Measurements from ENCODE around the gene LHFPL3. TPM values are rescaled to one million over a fixed set of nuclear protein-coding genes. Genes with fewer than 3 reads are reported as not detected.

Gene LHFPL3
- total RNA-seq, 1 donor: not detected

DNA sequence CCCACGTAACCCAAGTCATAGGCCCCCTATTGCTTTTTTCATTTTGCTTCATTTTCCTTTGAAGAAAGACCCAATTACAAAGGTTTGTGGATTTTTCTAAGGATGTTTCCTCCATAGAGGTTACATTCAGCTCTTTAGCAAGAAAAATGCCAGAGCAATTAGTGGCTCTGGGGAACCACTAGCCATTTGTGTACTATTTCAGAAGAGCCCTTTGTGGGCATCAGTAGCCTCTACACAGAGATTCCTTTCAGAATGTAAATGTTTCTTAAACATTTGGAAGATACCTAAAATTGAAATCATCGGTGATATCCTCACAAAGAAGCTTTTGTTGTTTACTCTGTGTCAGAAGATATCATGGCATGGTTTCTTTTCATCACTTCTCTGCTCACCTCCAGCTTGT is 394.6 kb downstream of the LHFPL3 start:
- no peaks in the 10 kb centered on the region for H3K4me1 ChIP-seq (ENCODE audit: insufficient read depth, low read length)
- H3K4me3 ChIP-seq (ENCODE audit: low read length): no peak overlapping the region
- H3K27me3 ChIP-seq (ENCODE audit: insufficient read depth, low read length): no peaks in the 10 kb centered on the region
- H3K9me3 ChIP-seq (ENCODE audit: low read depth, low read length): no peaks in the 10 kb centered on the region

DNA sequence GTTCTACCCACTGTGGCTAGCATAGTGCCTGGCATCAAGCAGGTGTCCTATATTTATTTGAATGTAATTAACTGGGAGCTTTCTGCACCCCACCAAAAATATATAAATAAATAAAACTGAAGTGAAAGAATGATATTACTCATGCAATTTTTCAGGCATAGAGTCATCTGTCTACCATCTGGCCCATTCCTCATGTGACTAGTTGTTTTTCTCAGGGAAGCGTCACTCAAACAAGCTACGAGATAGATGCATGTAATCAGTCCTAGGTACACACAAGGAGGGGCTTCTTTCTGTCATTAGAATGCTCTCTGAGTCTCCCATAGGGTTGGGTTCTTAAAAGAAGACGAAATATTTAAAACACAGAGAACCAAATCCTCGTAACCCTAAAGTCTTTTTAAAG is 430.1 kb downstream of the LHFPL3 start:
- H3K27me3 ChIP-seq (ENCODE audit: insufficient read depth, low read length): peaks cover 2% of the 10 kb centered on the region
- H3K9me3 ChIP-seq (ENCODE audit: low read depth, low read length): no peaks in the 10 kb centered on the region
- H3K4me3 ChIP-seq (ENCODE audit: low read length): no peak overlapping the region
- H3K4me1 ChIP-seq (ENCODE audit: insufficient read depth, low read length): no peaks in the 10 kb centered on the region

DNA sequence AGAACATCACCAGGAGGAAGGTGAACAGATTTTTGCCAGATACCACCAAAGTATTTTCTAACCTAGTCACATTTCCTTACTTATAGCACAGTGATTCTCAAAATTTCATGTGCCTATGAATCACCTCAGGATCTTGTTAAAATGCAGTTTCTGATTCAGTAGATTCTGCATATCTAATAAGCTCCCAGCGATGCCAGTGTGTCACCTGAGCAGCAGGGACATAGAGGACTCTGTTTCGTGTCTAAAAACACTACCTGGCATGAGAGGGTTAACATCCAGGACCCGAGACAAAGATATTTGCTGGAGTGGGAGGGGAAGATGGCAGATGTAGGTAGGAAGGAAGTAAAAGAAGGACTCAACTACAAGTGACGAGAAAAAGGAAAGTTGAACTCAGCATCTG is 433.5 kb downstream of the LHFPL3 start:
- H3K9me3 ChIP-seq (ENCODE audit: low read depth, low read length): no peaks in the 10 kb centered on the region
- H3K4me1 ChIP-seq (ENCODE audit: insufficient read depth, low read length): no peaks in the 10 kb centered on the region
- H3K4me3 ChIP-seq (ENCODE audit: low read length): no peak overlapping the region
- peaks cover 2% of the 10 kb centered on the region for H3K27me3 ChIP-seq (ENCODE audit: insufficient read depth, low read length)

DNA sequence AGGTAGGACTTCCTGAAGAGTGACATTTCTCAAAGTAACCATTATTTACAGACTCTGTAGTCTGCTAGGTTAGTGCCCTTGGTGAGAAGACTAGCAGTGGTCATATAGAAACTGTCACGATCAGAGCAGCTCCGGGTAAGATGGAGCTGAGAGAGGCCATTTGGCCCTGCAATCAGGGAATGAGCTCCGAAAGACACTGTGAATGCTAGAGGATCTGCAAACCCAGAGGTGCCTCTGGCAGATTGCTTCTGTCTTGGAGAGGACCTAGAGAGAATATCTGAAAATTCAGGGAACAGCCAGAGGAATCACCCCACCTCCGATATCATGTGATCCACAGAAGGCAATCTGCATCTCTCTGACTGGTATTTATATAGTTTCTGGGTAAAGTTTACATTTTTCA is 438.7 kb downstream of the LHFPL3 start:
- Histone ChIP-seq H3K27me3 (ENCODE audit: insufficient read depth, low read length) (peaks cover 2% of the 10 kb centered on the region), H3K9me3 (ENCODE audit: low read depth, low read length) (no peaks in the 10 kb centered on the region), H3K4me1 (ENCODE audit: insufficient read depth, low read length) (no peaks in the 10 kb centered on the region), H3K4me3 (ENCODE audit: low read length) (no peak overlapping the region)

DNA sequence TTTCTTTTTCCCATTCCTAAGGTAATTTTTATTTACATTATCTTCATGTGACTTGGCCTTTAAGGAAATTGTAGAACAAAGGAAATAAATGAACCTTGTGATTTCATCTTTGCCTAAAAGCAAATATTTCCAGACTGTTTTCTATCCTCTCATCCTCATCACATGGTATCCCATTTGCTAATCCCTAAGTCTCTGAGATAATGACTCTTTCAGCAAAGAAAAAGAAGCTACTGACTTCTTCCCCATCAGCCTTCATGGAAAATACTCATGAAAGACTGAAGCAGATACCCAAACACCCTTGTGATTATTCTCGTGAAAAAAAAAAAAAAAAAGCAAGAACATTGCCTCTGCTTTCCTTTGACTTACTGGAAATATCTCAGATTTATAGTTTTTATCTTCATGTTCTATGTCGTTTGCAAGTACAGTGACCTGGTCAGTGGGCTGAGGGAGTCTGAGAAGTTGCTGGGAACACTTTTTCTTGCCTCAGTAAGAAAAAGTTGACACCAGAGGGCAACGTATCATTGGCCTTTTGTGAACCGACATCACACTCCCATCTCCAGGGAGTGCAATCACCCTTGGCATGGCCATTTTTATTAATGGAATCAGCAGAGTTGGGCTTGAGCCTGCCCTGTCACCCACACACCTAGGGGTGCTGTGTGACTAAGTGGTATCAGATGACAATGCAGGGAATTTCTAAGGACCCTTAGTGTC is 439.6 kb downstream of the LHFPL3 start:
- H3K9me3 ChIP-seq (ENCODE audit: low read depth, low read length): no peaks in the 10 kb centered on the region
- no peak overlapping the region for H3K4me3 ChIP-seq (ENCODE audit: low read length)
- peaks cover 2% of the 10 kb centered on the region for H3K27me3 ChIP-seq (ENCODE audit: insufficient read depth, low read length)
- H3K4me1 ChIP-seq (ENCODE audit: insufficient read depth, low read length): no peaks in the 10 kb centered on the region

DNA sequence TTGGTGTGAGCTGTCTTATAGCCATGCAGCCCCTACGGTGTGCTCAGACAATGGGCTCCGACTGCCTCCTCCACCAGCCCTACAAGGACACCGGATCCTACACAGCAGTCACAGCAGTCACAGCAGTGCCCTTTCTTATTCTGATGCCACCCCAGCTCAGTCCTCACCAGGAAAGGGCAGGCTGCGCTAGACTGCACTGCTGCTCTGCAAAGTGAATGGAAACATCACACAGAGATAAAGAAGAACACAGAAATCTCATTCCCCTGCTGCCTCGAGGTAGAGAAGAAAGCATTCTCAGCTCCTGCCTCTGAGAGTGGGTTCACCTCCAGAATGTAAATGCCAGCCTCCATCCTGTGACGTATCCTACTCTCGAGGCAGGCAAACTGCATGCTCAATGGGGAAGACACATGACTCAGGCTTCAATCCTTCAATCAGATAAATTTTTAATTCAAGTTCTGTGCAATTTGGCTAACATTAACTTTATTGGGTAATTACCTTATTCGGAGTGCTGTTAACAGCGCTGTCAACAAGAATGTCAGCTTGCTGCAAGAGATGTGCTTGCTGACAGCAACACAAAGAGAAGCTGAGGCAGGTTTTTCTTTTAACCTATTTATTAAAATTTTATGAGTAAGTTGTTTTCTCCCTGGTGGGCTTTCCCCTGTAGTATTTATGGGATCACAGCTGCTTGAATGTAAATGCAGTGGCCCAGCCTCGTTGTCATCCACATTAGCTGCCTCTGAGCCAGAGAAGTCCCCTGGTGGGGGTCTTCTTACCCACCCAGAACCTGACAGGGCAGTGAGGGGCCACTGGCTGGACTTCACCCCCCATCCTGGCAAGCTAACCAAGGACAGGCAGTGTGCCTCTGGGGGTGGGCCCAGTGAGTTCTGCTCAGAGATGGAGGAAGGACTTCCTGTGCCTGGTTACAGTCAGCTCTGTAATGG is 444.3 kb downstream of the LHFPL3 start:
- no peak overlapping the region for H3K4me3 ChIP-seq (ENCODE audit: low read length)
- no peaks in the 10 kb centered on the region for H3K4me1 ChIP-seq (ENCODE audit: insufficient read depth, low read length)
- H3K27me3 ChIP-seq (ENCODE audit: insufficient read depth, low read length): no peaks in the 10 kb centered on the region
- H3K9me3 ChIP-seq (ENCODE audit: low read depth, low read length): no peaks in the 10 kb centered on the region

DNA sequence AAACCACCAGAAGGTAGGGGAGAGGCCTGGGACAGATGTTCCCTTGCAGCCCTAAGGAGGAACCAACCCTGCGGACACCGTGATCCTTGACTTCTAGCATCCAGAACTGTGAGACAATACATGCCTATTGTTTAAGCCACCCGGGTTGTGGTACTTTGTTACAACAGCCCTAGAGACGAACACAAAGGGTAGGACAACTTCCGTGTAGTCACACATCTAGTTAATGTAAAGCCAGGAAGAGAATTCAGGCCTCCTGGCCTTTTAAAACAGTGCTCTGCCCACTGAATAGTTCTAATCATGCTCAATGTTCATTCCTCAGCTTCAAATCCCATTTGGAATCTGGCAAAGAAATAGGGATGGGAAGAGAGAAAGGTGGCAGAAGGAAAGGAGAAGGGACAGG is 445.4 kb downstream of the LHFPL3 start:
- no peaks in the 10 kb centered on the region for H3K4me1 ChIP-seq (ENCODE audit: insufficient read depth, low read length)

DNA sequence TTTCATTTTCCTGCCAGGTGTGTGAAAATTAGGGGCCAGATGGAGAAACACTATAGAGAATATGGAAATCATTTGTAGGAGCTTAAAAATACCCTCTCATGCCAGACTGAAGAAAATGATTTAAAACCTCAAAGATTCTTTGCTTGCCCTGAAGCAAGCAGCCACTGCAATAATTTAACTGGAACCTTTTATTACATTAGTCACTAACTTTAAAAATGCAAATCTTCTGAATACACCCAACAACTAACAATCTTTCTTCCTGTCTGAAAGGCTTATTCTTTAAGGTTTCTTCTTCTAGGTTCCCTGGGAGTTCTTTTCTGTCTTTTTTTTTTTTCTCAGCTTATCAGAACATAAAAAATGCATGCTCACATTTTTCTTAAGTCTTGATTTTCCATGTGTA is 447.1 kb downstream of the LHFPL3 start:
- no peak overlapping the region for H3K4me3 ChIP-seq (ENCODE audit: low read length)
- no peaks in the 10 kb centered on the region for H3K4me1 ChIP-seq (ENCODE audit: insufficient read depth, low read length)
- H3K27me3 ChIP-seq (ENCODE audit: insufficient read depth, low read length): no peaks in the 10 kb centered on the region
- no peaks in the 10 kb centered on the region for H3K9me3 ChIP-seq (ENCODE audit: low read depth, low read length)

More for the DNA sequence above, 445.4 kb downstream of the LHFPL3 start:
- no peaks in the 10 kb centered on the region for H3K27me3 ChIP-seq (ENCODE audit: insufficient read depth, low read length)
- no peaks in the 10 kb centered on the region for H3K9me3 ChIP-seq (ENCODE audit: low read depth, low read length)
- H3K4me3 ChIP-seq (ENCODE audit: low read length): no peak overlapping the region

DNA sequence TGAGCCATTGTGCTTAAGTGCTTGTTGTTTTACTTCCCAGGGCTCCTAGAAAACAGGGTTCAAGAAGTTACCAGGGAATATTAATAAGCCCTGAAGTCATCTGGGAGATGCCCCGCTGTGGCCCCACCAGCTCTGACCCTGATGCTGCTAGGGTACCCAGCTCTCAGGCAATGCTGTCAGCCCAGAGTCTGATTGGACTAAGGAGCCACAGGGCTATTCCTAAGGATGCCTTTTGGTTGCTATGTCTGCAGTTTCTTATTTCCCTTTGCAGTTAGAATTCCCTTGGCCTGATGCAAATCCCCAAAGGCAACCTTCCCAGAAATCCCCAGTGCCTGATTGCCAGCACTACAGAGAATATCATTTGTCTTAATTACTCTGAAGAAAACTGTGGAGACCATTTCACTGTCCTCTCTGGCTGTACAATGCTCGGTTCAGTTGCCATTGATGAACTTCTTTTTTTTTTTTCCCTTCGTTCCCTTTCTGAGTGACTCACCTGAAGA is 448.9 kb downstream of the LHFPL3 start:
- no peaks in the 10 kb centered on the region for H3K9me3 ChIP-seq (ENCODE audit: low read depth, low read length)
- H3K4me1 ChIP-seq (ENCODE audit: insufficient read depth, low read length): no peaks in the 10 kb centered on the region
- H3K27me3 ChIP-seq (ENCODE audit: insufficient read depth, low read length): no peaks in the 10 kb centered on the region
- H3K4me3 ChIP-seq (ENCODE audit: low read length): no peak overlapping the region

DNA sequence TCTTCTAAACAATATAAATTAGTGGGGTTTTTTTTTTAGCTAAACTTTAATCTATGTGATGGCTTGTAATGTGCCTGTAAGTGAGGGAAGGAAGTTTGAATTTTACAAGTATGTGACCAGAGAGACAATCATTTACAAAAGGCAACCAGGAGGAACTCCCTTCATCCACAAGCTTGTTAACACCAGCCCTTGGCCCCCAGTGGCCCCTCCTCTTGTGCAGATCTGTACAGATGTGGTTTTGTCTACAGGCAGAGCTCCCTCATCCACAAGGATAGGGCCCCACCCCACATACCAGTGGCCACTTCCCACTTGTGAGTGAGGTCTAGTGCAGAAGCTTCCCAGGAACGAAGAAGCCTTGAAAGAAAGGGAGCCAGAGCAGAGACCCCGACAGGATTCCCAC is 451.5 kb downstream of the LHFPL3 start:
- H3K4me1 ChIP-seq (ENCODE audit: insufficient read depth, low read length): no peaks in the 10 kb centered on the region
- H3K9me3 ChIP-seq (ENCODE audit: low read depth, low read length): no peaks in the 10 kb centered on the region
- H3K27me3 ChIP-seq (ENCODE audit: insufficient read depth, low read length): no peaks in the 10 kb centered on the region
- no peak overlapping the region for H3K4me3 ChIP-seq (ENCODE audit: low read length)

DNA sequence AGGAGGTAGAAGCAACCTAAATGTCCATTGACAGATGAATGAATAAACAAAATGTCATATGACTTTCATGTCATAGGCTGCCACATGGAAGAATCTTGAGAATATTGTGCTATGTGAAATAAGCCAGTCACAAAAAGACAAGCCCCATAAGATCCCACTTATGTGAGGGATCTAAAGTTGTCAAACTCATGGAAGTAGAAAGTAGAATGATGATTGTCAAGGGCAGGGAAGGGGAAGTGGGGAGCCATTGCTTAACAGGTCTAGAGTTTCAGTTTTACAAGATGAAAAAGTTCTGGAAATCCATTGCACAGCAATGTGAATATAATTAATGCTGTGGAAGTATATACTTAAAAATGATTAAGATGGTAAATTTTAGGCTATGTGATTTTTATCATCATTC is 456.3 kb downstream of the LHFPL3 start:
- H3K4me3 ChIP-seq (ENCODE audit: low read length): no peak overlapping the region
- H3K9me3 ChIP-seq (ENCODE audit: low read depth, low read length): no peaks in the 10 kb centered on the region
- H3K4me1 ChIP-seq (ENCODE audit: insufficient read depth, low read length): no peaks in the 10 kb centered on the region
- H3K27me3 ChIP-seq (ENCODE audit: insufficient read depth, low read length): no peaks in the 10 kb centered on the region

DNA sequence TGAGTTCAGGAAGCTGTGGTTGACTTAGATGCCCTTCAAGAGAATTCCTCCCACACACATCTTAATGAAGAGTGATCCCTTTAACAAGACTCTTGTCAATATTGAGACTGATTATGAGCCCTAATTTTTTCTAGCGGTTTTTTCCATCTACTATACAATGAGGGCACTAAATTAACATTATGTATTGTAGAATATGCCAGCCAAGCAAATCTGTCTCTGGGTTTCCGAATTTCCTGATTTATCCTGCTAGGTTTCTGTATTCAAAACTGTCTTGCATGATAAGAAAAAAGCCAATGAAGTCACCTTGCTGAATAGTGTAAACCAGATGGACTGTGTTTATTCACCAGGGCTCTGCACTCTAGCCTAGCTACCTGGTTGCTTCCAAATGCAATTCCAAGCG is 461.4 kb downstream of the LHFPL3 start:
- Histone ChIP-seq H3K4me1 (ENCODE audit: insufficient read depth, low read length) (no peaks in the 10 kb centered on the region), H3K4me3 (ENCODE audit: low read length) (no peak overlapping the region), H3K27me3 (ENCODE audit: insufficient read depth, low read length) (no peaks in the 10 kb centered on the region), H3K9me3 (ENCODE audit: low read depth, low read length) (no peaks in the 10 kb centered on the region)

DNA sequence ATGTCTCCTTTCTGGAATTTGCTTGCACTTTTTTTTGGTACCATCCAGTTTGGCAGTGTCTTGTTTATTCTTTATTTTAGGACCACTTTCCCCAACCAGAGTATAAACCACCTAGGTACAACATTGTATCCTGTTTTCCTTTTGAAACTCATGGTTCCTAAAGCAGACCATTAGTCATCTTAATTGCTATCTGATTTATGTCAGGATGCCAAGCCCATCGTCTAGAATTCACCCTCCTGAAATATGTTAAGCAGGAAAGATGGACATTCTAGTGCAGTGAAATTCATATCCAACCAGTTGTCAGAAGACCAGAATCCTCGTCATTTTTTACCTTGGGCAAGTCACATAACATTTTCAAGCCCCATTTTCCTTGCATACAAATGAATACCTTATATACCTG is 462.0 kb downstream of the LHFPL3 start:
- Histone ChIP-seq H3K9me3 (ENCODE audit: low read depth, low read length) (no peaks in the 10 kb centered on the region), H3K4me1 (ENCODE audit: insufficient read depth, low read length) (no peaks in the 10 kb centered on the region), H3K4me3 (ENCODE audit: low read length) (no peak overlapping the region), H3K27me3 (ENCODE audit: insufficient read depth, low read length) (no peaks in the 10 kb centered on the region)

DNA sequence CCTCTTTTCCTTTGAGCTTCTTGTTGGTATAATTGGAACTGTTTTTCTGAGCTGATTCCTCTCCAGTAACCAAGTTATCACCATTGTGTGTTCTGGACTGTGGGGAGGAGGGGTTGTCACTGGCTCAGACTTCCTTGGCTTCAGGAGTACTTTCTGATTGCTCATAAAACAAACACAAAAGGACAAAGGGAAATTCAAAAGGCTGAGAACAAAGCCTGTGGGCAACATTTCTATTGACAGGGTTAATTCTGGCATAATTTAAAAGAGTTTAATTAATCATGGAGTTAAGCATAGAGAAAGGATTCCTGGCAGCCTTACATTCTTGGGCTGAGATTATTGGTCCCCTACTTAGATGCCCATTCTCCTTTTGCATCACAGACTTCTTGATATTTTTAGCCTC is 462.7 kb downstream of the LHFPL3 start:
- H3K4me3 ChIP-seq (ENCODE audit: low read length): no peak overlapping the region
- H3K9me3 ChIP-seq (ENCODE audit: low read depth, low read length): no peaks in the 10 kb centered on the region
- H3K4me1 ChIP-seq (ENCODE audit: insufficient read depth, low read length): no peaks in the 10 kb centered on the region
- no peaks in the 10 kb centered on the region for H3K27me3 ChIP-seq (ENCODE audit: insufficient read depth, low read length)

DNA sequence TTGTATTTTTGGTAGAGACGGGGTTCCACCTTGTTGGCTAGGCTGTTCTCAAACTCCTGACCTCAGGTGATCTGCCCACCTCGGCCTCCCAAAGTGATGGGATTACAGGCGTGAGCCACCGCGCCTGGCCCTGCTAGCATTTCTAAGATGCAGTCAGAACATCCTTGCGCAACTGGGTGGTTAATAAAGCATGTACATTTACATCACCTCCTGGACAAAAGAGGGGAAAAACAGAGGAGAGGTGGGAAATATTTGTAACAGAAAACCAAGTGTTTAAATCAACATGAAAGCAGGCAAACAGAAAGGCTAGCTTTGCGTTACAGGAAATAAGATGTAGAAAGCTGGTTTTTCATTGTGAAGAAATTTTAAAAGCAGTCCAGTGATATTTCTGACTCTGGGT is 464.7 kb downstream of the LHFPL3 start:
- Histone ChIP-seq H3K9me3 (ENCODE audit: low read depth, low read length) (no peaks in the 10 kb centered on the region), H3K4me1 (ENCODE audit: insufficient read depth, low read length) (no peaks in the 10 kb centered on the region), H3K27me3 (ENCODE audit: insufficient read depth, low read length) (no peaks in the 10 kb centered on the region)

More for the DNA sequence above, 464.7 kb downstream of the LHFPL3 start:
- H3K4me3 ChIP-seq (ENCODE audit: low read length): no peak overlapping the region

Measured in mononuclear cell (primary cell).